ENCODE results near the gene MINDY4.

- TF ChIP-seq CTCF (IDR thresholded peaks at IDR 0.05): no peak
- no peak for TF ChIP-seq POLR2A (IDR thresholded peaks at IDR 0.05; ENCODE audit: low read depth)
- no peak for TF ChIP-seq EP300 (IDR thresholded peaks at IDR 0.05)
Observed at GRCh38 chr7:30905078-30906012, 134.1 kb downstream of the MINDY4 start.
